AG04450 (cell line): ENCODE data around the gene FPR1. TPM values are rescaled to one million over a fixed set of nuclear protein-coding genes. Genes with fewer than 3 reads are reported as not detected.

ENCODE experiments used
- CTCF ChIA-PET: fragments of 300-600, 350-600 bp; formaldehyde crosslinking; extraction: SDS; loops from one replicate; lab custom pipeline; 2022; ENCODE audit warnings: antibody characterized with exemption, inconsistent platforms; lab: Charles Lee
- POLR2A ChIA-PET: fragments of 350-600 bp; formaldehyde crosslinking; extraction: SDS; loops from one replicate; lab custom pipeline; 2021; ENCODE audit warnings: antibody characterized with exemption, inconsistent platforms; lab: Yijun Ruan, JAX
- DNase-seq: peaks from one replicate; pipeline ENCODE4 v3.0.0-alpha.2; 2011; ENCODE audit warnings: low read depth, low spot score
- H3K27ac ChIP-seq: one replicate; pipeline ENCODE4 v1.5.1; 2012; ENCODE audit warnings: low read depth, low read length, control low read depth
- H3K27me3 ChIP-seq: one replicate; pipeline ENCODE4 v1.6.0; 2012; ENCODE audit warnings: low read length; ENCODE audit not compliant: control insufficient read depth, insufficient read depth
- H3K4me3 ChIP-seq: 2 replicates; pipeline ENCODE4 v1.5.1; 2011; ENCODE audit warnings: mild to moderate bottlenecking, low read depth, low read length, control low read depth
- H3K9me3 ChIP-seq: 2 replicates; pipeline ENCODE4 v1.5.1; 2012; ENCODE audit warnings: low read length; ENCODE audit not compliant: control insufficient read depth, insufficient read depth
- CTCF ChIP-seq: IDR thresholded peaks from 2 replicates; pipeline ENCODE4 v1.5.1; 2011; ENCODE audit warnings: low read depth, low read length, control low read depth, inconsistent platforms
- polyA plus RNA-seq: library from polyadenylated mRNA; depleted of rRNA; stranded (reverse); fragments of >200 nt; gene quantifications from 2 replicates; pipeline ENCODE4 v1.2.3, GENCODE V29; 2011

The FPR1 gene
- polyA plus RNA-seq, 1 experiment: not detected

- POLR2A ChIA-PET: no interaction called here
- Histone ChIP-seq H3K27me3 (no peaks in the 10 kb centered on the region), H3K9me3 (no peaks in the 10 kb centered on the region), H3K4me3 (no peak overlapping the region), H3K27ac (no peak overlapping the region)
- no peak for DNase-seq
- CTCF ChIA-PET: interaction anchor here (0.6 kb wide), 1 partner anchor 410 kb away, joined by 4 read pairs; no protein-coding TSS in a partner anchor
- no peak for TF ChIP-seq CTCF
Observed at GRCh38 chr19:51737924-51738323, 13.8 kb downstream of the FPR1 start.

- TF ChIP-seq CTCF: no peak
- Histone ChIP-seq H3K27me3 (no peaks in the 10 kb centered on the region), H3K27ac (no peak overlapping the region), H3K4me3 (no peak overlapping the region), H3K9me3 (no peaks in the 10 kb centered on the region)
- CTCF ChIA-PET: interaction anchor here (0.6 kb wide), 1 partner anchor 409 kb away, joined by 4 read pairs; no protein-coding TSS in a partner anchor
- POLR2A ChIA-PET: no interaction called here
- no peak for DNase-seq
Observed at GRCh38 chr19:51737389-51737788, 14.3 kb downstream of the FPR1 start.

- no peak overlapping the region for H3K27ac ChIP-seq
- H3K27me3 ChIP-seq: no peaks in the 10 kb centered on the region
- ChIA-PET CTCF (no interaction called here), POLR2A (no interaction called here)
- no peak for DNase-seq
- H3K4me3 ChIP-seq: no peak overlapping the region
- no peak for TF ChIP-seq CTCF
- no peaks in the 10 kb centered on the region for H3K9me3 ChIP-seq
Observed at GRCh38 chr19:51735759-51736449, 15.8 kb downstream of the FPR1 start.

GRCh38 chr19:51733742-51734522, 17.7 kb downstream of the FPR1 start:
- no peak for TF ChIP-seq CTCF
- Histone ChIP-seq H3K9me3 (no peaks in the 10 kb centered on the region; the same call in 1 of the 2 replicates), H3K4me3 (no peak overlapping the region), H3K27me3 (no peaks in the 10 kb centered on the region), H3K27ac (no peak overlapping the region)
- no peak for DNase-seq
- CTCF ChIA-PET: interaction anchor here (1.5 kb wide), 1 partner anchor 44 kb away, joined by 3 read pairs; no protein-coding TSS in a partner anchor
- POLR2A ChIA-PET: no interaction called here

- CTCF ChIA-PET: no interaction called here
- no peak for TF ChIP-seq CTCF
- Histone ChIP-seq H3K27me3 (peaks cover 8% of the 10 kb centered on the region), H3K27ac (no peak overlapping the region), H3K9me3 (no peaks in the 10 kb centered on the region; the same call in 1 of the 2 replicates), H3K4me3 (no peak overlapping the region)
- POLR2A ChIA-PET: no interaction called here
- DNase-seq: no peak
Observed at GRCh38 chr19:51729781-51730180, 21.9 kb downstream of the FPR1 start.
